CD4-positive, alpha-beta T cell (primary cell): ENCODE measurements around the gene KLHL1. TPM values are rescaled to one million over a fixed set of nuclear protein-coding genes. Genes with fewer than 3 reads are reported as not detected.

Experiments used
- ATAC-seq: fragments of 200-7000 bp; cut with Tn5 transposase; one replicate; pipeline ENCODE4 v1.10.0; 2022; ENCODE audit warnings: mild to moderate bottlenecking; ENCODE audit not compliant: poor library complexity
- CTCF ChIA-PET: fragments of 350-600 bp; sonication (Branson Sonifier 250); formaldehyde crosslinking; loops from one replicate; lab custom pipeline; 2021; ENCODE audit warnings: antibody characterized with exemption, inconsistent platforms; lab: Charles Lee
- POLR2A ChIA-PET: fragments of 350-600 bp; sonication (Branson Sonifier 250); formaldehyde crosslinking; loops from one replicate; lab custom pipeline; 2021; ENCODE audit warnings: antibody characterized with exemption, inconsistent platforms; lab: Charles Lee
- DNase-seq, 14 experiments: peaks; one replicate each; pipeline ENCODE4 v3.0.0-alpha.2; 2013 to 2020; ENCODE audit warnings: mixed read lengths in 2 of 14
- H3K27ac ChIP-seq, 2 donors: one replicate each; pipeline versions ENCODE4 v1.5.1 to v1.7.0; 2013; ENCODE audit warnings: low read length in 2 of 2, low read depth in 1 of 2, mild to moderate bottlenecking in 1 of 2
- H3K27me3 ChIP-seq, 2 experiments: 1 replicate in 1 of 2; 2 replicates in 1 of 2; pipeline versions ENCODE4 v1.6.1 to v1.7.0; 2013; ENCODE audit warnings: low read length in 2 of 2, control low read depth in 1 of 2, mild to moderate bottlenecking in 1 of 2, moderate library complexity in 1 of 2; ENCODE audit not compliant: insufficient read depth in 2 of 2, control insufficient read depth in 1 of 2
- H3K36me3 ChIP-seq: one replicate; pipeline ENCODE4 v1.6.1; 2013; ENCODE audit warnings: low read length, control low read depth; ENCODE audit not compliant: insufficient read depth
- H3K4me1 ChIP-seq: one replicate; pipeline ENCODE4 v1.6.1; 2013; ENCODE audit warnings: low read length, control low read depth; ENCODE audit not compliant: insufficient read depth
- H3K4me3 ChIP-seq: one replicate; pipeline ENCODE4 v1.5.1; 2013; ENCODE audit warnings: mild to moderate bottlenecking, low read length, moderate library complexity
- H3K9me3 ChIP-seq, 2 experiments: 1 replicate in 1 of 2; 2 replicates in 1 of 2; pipeline versions ENCODE4 v1.6.1 to v1.7.0; 2013; ENCODE audit warnings: low read length in 2 of 2, mild to moderate bottlenecking in 2 of 2, control low read depth in 1 of 2, moderate library complexity in 1 of 2; ENCODE audit not compliant: control insufficient read depth in 1 of 2, insufficient read depth in 1 of 2
- H3K27ac Mint-ChIP-seq: one replicate; pipeline ENCODE4 v1.8.0; 2020; ENCODE audit warnings: mixed read lengths
- H3K27me3 Mint-ChIP-seq: one replicate; pipeline ENCODE4 v1.8.0; 2021; ENCODE audit warnings: mixed read lengths
- H3K36me3 Mint-ChIP-seq: one replicate; pipeline ENCODE4 v1.8.0; 2021; ENCODE audit warnings: low read depth, mixed read lengths
- H3K4me1 Mint-ChIP-seq: one replicate; pipeline ENCODE4 v1.8.0; 2021; ENCODE audit warnings: low read depth, mixed read lengths
- H3K4me3 Mint-ChIP-seq: one replicate; pipeline ENCODE4 v1.8.0; 2020; ENCODE audit warnings: mild to moderate bottlenecking, mixed read lengths
- H3K9me3 Mint-ChIP-seq: one replicate; pipeline ENCODE4 v1.8.0; 2020; ENCODE audit warnings: mixed read lengths
- intact Hi-C, 2 experiments: fragments of 100-400 bp; cut with DNase I in 1 of 2; cut with micrococcal nuclease in 1 of 2; formaldehyde crosslinking; loops; one replicate each; pipeline versions ENCODE4 v1.15.1 to v1.9.0; 2023 to 2025; cut with DNase I, micrococcal nuclease
- total RNA-seq, 174 experiments: library from RNA in 2 of 174; stranded (reverse) in 2 of 174; gene quantifications; one replicate each; pipeline ENCODE4 v1.2.3 and lab custom pipeline; 2021 to 2026
- TF ChIP-seq, protein P1 (sequence below): fragments of 200-600 bp; IDR thresholded peaks from one replicate; pipeline ENCODE4 v1.8.0; 2022; ENCODE audit warnings: antibody characterized with exemption, mild to moderate bottlenecking

Gene KLHL1
- total RNA-seq, 2 experiments from 2014 or later, result not detected

DNA sequence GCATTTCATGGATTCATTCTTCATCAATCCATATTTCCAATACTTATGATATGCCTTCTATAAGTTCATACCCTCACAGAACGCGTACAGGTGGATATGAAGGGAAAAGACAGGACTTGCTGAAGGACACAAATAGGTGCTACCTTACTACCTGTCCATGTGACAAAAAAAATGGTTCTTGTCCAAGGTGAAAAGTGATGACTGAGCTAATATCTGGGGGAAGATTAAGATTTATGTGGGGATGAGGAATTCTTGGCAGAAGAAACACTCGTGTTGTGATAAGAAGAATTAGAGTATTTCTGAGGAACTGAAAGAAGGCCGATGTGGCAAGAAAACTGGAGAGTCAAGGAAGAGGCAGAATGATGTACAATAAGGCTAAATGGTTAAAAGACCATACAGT is 357.0 kb downstream of the KLHL1 start:
- intact Hi-C loops, result no loop called here
- no peak for DNase-seq
- TF ChIP-seq, protein P1, sequence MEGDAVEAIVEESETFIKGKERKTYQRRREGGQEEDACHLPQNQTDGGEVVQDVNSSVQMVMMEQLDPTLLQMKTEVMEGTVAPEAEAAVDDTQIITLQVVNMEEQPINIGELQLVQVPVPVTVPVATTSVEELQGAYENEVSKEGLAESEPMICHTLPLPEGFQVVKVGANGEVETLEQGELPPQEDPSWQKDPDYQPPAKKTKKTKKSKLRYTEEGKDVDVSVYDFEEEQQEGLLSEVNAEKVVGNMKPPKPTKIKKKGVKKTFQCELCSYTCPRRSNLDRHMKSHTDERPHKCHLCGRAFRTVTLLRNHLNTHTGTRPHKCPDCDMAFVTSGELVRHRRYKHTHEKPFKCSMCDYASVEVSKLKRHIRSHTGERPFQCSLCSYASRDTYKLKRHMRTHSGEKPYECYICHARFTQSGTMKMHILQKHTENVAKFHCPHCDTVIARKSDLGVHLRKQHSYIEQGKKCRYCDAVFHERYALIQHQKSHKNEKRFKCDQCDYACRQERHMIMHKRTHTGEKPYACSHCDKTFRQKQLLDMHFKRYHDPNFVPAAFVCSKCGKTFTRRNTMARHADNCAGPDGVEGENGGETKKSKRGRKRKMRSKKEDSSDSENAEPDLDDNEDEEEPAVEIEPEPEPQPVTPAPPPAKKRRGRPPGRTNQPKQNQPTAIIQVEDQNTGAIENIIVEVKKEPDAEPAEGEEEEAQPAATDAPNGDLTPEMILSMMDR, result no peak
- CTCF ChIA-PET, result no interaction called here
- H3K36me3 ChIP-seq, result no peaks in the 10 kb centered on the region
- no peak overlapping the region for H3K27ac ChIP-seq
- no peak for ATAC-seq
- no peaks in the 10 kb centered on the region for H3K27me3 Mint-ChIP-seq
- no peak overlapping the region for H3K27ac Mint-ChIP-seq
- no peak overlapping the region for H3K4me3 ChIP-seq
- POLR2A ChIA-PET, result no interaction called here
- H3K4me3 Mint-ChIP-seq, result no peak overlapping the region
- no peaks in the 10 kb centered on the region for H3K4me1 ChIP-seq
- H3K9me3 ChIP-seq, result no peaks in the 10 kb centered on the region
- H3K27me3 ChIP-seq, result no peaks in the 10 kb centered on the region
- H3K4me1 Mint-ChIP-seq, result no peaks in the 10 kb centered on the region
- peaks cover 17% of the 10 kb centered on the region for H3K9me3 Mint-ChIP-seq
- H3K36me3 Mint-ChIP-seq, result no peaks in the 10 kb centered on the region

DNA sequence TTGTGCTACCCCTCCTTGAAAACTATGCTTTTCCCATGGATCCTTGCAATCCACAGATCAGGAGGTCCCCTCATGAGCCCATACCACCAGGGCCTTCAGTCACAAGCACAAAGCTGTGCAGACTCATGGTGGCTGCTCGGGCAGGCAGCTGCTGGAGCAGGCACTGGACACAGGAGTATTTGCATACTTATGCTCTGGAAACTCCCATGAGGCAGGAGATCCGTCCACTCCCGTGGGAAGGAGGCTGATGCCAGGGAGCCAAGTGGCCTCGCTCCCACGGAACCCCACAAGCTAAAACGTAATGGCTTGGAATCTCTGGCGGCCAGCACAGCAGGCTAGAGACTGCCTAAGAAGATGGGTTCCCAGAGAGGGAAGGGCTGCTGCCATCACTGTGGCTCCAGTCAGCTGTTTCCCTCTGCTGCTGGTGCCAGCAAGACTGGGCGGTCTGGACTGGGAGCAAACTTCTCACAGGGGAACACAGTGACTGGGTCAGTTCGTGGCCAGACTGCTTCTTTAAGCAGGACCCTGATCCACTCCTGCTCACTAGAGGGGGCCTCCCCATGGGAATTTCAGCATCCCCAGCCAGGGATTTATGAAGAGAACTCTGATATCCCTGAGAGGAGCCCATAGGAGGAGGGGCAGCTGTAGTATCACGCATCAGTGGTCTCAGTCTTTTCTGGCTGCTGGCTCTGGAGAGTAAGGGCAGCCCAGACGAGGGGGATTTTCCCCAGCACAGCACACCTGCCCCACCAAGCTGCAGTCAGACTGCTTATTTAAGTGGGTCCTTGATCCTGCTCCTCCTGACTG is 370.9 kb downstream of the KLHL1 start:
- Mint-ChIP-seq H3K27me3 (no peaks in the 10 kb centered on the region), H3K36me3 (no peaks in the 10 kb centered on the region), H3K27ac (no peak overlapping the region), H3K9me3 (peaks cover 10% of the 10 kb centered on the region), H3K4me3 (no peak overlapping the region), H3K4me1 (no peaks in the 10 kb centered on the region)
- Histone ChIP-seq H3K4me3 (no peak overlapping the region), H3K27ac (no peak overlapping the region), H3K4me1 (no peaks in the 10 kb centered on the region), H3K27me3 (no peaks in the 10 kb centered on the region), H3K9me3 (peaks cover 12 to 13% of the 10 kb centered on the region in 2 experiments), H3K36me3 (no peaks in the 10 kb centered on the region)
- TF ChIP-seq, protein P1, result no peak
- no peak for ATAC-seq
- CTCF ChIA-PET, result no interaction called here
- DNase-seq, result no peak
- intact Hi-C loops, result no loop called here
- POLR2A ChIA-PET, result no interaction called here

DNA sequence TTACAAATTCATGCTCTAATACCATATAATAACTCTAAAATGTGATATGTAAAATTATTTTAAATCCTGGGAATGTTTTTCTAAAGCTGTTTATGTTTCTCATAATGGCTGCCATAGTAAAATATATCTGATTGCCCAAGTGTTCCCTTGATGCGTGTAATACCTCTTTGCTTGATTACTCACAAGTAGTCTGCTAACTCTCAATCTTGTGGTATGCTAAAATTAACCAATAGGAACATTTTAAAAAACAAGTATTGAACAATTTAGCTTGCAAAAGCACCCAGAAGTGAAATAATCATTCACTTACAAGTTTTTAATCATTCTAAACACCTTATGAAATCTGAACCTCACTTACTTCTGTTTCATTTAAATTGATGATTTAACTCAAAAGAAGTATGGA is 386.6 kb downstream of the KLHL1 start:
- Mint-ChIP-seq H3K4me3 (no peak overlapping the region), H3K9me3 (peaks cover 9% of the 10 kb centered on the region), H3K4me1 (no peaks in the 10 kb centered on the region), H3K27me3 (no peaks in the 10 kb centered on the region), H3K36me3 (no peaks in the 10 kb centered on the region), H3K27ac (no peak overlapping the region)
- no peak for ATAC-seq
- H3K27me3 ChIP-seq, result no peaks in the 10 kb centered on the region
- TF ChIP-seq, protein P1, result no peak
- no peak overlapping the region for H3K4me3 ChIP-seq
- H3K27ac ChIP-seq, result no peak overlapping the region
- no peaks in the 10 kb centered on the region for H3K9me3 ChIP-seq
- POLR2A ChIA-PET, result no interaction called here
- no peaks in the 10 kb centered on the region for H3K4me1 ChIP-seq
- DNase-seq, result no peak
- intact Hi-C loops, result no loop called here
- CTCF ChIA-PET, result no interaction called here
- no peaks in the 10 kb centered on the region for H3K36me3 ChIP-seq
